HCEC 1CT (cell line): Measurements from ENCODE around the gene TNNI3K.
"Not testable (repeated sequence)": the region's sequence is repeated elsewhere in the genome, so short reads cannot be mapped to it uniquely, and the experiment has no call there.

ENCODE experiments used
- DNase-seq: peaks from one replicate; pipeline ENCODE4 v3.0.0-alpha.2; 2017

TNNI3K gene, protein sequence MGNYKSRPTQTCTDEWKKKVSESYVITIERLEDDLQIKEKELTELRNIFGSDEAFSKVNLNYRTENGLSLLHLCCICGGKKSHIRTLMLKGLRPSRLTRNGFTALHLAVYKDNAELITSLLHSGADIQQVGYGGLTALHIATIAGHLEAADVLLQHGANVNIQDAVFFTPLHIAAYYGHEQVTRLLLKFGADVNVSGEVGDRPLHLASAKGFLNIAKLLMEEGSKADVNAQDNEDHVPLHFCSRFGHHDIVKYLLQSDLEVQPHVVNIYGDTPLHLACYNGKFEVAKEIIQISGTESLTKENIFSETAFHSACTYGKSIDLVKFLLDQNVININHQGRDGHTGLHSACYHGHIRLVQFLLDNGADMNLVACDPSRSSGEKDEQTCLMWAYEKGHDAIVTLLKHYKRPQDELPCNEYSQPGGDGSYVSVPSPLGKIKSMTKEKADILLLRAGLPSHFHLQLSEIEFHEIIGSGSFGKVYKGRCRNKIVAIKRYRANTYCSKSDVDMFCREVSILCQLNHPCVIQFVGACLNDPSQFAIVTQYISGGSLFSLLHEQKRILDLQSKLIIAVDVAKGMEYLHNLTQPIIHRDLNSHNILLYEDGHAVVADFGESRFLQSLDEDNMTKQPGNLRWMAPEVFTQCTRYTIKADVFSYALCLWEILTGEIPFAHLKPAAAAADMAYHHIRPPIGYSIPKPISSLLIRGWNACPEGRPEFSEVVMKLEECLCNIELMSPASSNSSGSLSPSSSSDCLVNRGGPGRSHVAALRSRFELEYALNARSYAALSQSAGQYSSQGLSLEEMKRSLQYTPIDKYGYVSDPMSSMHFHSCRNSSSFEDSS

DNA sequence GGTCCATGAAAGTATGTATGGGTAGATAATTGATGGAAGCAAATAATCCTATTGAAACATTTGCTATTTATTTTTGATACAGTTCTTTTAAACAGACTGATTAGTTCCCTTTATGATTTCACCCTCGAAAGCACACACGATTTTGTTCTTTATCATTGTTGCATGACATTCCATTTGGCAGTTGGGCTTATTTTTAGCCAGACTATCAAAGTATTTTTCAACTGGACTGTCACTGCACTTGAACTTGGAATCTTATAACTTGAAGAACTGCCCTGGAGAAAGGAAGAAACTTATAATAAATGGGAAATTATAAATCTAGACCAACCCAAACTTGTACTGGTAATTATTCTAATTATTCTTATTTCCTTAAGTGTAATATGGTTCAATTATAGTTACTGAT, at the start of gene TNNI3K:
TSS of gene TNNI3K (plus strand) at position 235 of the 400 bp plus-strand sequence. CDS start at position 300, 65 bp downstream.
- no peak for DNase-seq

DNA sequence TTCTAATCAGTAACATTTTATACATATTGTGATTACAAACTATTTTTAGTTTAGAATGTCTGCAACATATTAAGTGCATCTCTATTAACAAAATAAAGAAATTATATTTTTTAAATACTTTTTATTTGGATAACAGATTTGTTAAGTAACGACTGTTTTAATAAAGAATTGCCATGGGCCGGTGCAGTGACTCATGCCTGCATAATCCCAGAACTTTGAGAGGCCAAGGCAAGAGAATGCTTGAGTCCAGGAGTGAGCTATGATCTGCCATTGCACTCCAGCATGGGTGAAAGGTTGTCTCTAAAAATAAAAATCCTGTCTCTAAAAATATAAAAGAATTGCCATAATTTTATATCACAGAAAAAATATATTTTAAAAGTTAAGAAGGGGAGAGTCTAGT, 41.3 kb upstream of the TNNI3K start:
- DNase-seq: peak; percentile 73

DNA sequence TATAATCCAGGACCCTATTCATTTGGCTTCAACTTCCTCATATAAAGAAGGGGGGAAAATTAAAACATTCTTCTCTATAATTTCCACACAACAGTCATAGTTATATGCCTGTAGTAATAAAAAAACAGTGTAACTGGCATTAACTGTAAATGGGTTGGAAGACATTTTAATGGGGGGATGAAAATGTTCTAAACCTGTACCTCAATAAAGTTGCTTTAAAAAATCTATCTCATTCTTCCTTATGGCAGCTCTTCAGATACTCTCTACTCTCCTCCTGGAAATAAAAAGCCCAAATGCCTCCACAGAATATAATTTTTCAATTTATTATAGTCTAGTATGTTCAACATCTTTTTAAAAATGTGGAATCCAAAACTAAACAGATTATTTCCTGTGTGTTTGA, 39.8 kb upstream of the TNNI3K start:
- no peak for DNase-seq

DNA sequence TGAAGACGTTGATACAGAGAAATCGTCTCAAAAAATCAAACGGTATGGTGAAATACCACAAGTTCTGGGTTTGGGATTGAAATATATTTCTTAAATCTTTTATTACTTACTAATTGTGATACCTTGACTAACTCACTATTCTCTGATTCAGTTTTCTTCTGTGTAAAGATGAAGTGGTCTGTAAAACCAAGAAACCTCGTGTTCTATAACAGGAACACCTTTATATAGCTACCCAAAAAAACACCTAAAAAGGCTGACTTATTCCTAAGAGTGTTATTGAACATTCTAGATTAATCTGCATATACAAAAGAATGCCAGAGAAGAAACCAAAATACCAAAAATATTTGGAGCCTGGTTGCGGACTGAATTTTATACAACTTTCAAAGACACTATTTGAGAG, 37.9 kb upstream of the TNNI3K start:
- DNase-seq: no peak

DNA sequence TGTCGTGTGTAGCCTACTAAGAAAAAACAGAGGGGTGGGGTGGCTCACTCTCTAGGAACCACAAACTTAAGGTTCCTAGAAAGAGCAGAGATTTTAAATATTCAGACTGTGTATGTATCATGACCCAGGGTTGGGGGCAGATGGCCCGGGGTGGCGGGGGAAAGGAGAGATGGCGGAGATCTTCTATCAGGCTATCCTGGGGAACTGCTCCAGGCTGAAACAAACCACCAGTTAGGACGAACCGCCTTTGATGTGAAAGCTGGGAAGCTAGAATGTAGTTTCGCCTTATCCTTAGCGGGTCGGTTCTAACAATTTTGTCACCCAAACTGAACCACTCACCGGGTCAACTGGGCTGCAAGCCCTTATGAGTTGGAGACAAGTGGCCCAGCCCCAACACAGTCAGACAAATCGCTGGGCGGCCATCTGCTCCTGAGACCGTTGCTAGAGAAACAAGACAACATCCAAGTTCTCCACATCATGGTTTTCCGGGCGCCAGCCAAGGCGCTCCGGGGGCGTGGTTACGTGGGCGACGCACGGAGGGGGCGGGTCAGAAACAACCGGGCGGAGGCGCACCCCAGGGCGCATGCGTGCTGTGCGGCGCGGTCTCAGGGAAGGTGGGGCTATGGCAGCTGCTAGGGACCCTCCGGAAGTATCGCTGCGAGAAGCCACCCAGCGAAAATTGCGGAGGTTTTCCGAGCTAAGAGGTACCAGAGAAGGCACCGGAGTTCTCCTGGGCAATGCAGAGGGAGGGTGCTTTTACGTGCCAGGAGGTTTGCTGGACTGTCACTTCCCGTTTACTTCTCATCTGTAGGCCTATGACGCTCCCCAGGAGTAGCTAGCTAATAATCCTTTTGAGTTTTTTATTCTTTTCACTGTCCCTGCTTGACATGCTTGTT, 37.3 kb upstream of the TNNI3K start, which contains the start of the genes FPGT and LRRIQ3:
TSS of gene FPGT (plus strand) at position 586 of the 896 bp plus-strand sequence. CDS start at position 623, 37 bp downstream.
TSS of gene LRRIQ3 (minus strand) at position 520 of the 896 bp plus-strand sequence. CDS start 14,492 bp downstream, outside the sequence.
- DNase-seq: peak; percentile 92

DNA sequence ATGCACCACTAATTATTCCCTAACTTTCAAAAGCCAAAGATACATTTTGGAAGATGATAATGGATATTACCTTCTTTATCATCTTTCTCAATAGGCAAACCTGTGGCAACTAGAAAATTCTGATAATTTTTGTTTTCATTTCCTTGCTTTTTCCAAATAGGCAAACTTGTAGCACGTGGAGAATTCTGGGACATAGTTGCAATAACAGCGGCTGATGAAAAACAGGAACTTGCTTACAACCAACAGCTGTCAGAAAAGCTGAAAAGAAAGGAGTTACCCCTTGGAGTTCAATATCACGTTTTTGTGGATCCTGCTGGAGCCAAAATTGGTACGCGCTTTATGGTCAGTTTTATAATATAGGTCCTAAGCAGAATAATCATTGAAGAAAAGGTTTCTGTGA, 35.7 kb upstream of the TNNI3K start:
- DNase-seq: no peak

DNA sequence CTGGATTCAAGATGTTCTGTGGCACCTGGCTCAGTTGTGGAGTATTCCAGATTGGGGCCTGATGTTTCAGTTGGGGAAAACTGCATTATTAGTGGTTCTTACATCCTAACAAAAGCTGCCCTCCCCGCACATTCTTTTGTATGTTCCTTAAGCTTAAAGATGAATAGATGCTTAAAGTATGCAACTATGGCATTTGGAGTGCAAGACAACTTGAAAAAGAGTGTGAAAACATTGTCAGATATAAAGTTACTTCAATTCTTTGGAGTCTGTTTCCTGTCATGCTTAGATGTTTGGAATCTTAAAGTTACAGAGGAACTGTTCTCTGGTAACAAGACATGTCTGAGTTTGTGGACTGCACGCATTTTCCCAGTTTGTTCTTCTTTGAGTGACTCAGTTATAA, 29.9 kb upstream of the TNNI3K start:
- DNase-seq: no peak

DNA sequence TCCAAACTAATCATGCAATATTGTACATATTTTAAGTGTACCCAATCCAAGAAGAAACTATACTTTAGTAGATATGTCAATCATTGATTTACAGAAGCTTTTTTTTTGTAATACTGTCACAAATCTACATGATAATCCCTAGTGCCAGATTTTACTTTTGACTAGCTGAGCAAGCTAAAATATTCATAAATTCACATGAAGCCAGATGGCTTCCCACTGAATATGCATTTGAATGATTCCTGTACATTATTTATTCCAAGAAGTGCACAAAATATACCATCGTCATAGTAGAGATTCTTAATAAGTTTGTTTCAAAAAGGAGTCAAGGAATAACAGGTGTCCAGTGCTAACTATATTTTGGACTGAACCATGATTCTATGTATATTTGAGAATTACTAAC, 20.0 kb upstream of the TNNI3K start:
- no peak for DNase-seq

DNA sequence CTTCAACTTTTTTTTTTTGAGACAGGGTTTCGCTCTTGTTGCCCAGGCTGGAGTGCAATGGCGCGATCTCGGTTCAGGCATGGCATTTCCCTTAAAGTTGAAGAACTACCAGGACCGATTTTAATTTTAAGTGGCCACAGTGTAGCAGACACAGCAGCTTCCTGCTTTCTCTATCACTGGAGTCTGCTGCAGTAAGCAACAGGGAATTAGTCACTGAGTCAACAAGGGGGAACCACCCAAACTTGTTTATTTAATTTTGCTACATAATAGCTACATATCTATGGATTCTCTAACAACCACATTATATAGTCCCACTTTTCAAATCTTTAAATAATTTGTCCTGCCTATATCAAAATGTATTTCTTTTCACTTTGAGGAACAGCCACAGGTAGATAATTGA, 12.5 kb upstream of the TNNI3K start:
- DNase-seq: no peak

DNA sequence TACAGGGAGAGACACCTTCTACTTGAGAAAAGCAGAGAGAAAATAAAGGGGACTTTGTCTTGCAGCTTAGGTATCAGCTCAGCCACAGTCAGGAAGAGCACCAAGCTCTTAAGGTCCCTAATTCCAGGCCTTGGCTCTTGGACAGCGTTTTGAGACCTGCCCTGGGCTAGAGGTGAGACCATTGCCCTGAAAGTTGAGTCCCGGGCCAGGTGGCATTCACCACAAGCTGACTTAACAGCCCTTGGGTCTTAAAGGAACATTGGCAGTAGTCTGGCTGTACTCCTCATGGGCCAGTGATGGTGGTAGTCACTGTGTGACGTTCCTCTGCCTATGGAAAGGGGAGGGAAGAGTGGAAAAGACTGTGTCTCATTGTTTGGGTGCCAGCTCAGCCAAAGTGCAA, 11.7 kb upstream of the TNNI3K start:
- DNase-seq: no peak

DNA sequence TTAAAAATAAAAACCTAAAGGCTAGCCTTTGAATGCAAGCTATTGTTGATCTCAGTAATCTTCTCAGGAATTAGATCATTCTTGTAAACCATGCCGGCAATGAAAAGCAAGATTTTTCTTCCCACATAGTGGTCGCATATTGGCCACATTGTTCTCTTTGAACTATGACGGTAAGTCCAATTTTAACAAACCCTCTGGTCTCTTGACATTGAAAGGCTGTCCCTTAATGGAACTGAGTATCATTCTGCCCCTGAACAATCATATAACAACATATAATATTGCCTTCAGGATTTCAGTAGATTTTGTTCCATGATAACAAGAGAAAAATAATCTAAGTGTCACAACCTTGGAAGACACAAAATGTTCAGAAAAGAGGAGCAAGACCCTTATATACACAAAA, 1.3 kb downstream of the TNNI3K start:
- no peak for DNase-seq

DNA sequence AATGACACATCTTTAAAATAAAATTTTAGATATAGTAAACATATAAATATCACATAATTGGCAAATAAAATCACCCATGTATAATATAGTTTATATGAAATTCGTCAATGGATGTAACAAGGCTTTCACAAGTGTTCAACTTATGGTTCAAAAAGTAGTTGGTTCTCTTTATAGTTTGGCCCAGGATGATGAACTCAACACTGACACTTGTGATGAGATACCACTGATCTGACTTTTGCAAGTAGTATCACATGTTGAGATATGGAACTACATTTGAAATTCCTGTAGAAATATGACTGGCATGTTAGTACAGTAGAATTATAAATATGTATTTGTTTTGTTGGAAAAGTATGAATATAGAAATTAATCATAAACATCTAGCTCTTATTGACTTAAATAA, 1.8 kb downstream of the TNNI3K start:
- no peak for DNase-seq

DNA sequence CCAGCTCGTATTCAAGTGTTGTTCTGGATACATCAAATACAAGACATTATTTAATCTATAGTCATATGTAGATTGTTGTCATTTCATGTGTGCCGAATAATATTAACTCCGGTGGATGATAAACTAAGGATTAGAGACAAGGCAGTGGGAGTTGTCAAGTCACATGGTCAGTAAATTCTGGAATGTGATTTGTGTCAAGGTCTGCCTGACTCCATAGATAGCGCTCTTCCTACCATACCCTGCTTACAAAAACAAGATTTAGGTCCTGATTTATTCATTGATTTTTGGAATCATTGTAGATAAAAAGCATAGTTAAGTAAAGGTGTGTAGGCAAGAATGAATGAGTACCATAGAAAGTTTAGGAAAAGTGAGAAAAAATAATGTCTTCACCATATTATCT, 2.6 kb downstream of the TNNI3K start:
- DNase-seq: no peak

DNA sequence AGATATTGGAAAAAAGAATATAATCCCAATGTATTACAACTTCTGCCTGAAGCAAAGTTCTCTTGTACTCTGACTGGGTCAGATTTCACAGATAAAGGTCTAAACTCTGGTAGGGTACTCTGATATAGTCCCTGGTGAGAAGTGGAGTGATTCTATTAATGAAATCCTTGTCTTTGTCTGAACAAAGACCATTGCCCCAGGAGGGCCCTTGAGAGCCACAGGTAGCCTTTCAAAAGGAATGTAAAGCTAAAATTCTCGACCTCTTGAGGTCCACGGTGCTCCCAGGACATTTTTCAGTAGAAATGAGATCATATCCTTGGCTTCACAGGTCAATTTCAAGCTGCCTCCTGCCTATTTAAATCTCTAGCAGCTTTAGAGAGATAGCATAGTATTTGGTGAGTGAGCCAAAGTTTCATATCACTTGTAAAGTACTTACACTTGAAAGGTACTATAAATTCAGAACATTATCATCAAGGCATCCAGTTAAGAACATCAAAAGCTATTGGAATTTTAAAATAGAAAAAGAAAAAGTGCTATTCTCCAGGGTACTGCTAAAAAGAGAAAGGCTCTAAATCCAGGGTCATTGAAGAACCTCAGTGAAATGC, 10.1 kb downstream of the TNNI3K start:
- DNase-seq: no peak

DNA sequence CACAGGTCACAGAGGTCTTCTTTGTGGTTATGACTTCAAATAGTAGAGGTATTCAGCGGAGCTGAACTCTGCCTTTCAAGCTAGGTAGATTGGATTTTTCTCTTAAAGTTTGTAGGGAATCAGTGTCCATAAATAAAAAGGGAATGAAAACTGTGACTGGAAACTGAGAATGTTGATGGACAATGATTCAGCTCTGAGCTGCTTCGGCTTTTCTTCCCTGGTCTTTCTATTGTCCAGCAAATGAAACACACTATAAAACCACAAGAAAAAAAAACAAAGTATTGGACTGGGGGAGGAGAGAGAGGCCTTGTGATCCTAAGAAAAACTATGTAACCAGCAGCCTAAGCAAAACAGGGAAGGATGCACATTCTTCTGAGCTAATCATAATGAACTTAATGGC, 11.1 kb downstream of the TNNI3K start:
- DNase-seq: no peak

DNA sequence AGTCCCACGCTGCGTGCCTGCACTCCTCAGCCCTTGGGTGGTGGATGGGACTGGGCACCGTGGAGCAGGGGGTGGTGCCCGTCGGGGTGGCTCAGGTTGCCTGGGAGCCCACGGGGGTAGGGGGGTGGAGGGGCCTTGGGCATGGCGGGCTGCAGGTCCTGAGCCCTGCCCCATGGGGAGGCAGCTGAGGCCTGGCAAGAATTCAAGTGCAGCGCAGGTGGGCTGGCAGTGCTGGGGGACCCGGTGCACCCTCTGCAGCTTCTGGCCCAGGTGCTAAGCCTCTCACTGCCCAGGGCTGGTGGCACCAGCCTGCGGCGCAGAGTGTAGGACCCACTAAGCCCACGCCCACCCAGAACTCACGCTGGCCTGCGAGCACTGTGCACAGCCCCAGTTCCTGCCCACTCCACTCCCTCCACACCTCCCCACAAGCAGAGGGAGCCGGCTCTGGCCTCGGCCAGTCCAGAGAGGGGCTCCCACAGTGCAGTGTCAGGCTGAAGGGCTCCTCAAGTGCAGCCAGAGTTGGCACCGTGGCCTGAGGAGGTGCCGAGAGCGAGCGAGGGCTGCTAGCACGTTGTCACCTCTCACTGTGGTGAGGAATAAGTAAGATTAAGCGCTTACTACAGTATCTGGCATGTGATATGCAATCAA, 12.8 kb downstream of the TNNI3K start:
- no peak for DNase-seq

DNA sequence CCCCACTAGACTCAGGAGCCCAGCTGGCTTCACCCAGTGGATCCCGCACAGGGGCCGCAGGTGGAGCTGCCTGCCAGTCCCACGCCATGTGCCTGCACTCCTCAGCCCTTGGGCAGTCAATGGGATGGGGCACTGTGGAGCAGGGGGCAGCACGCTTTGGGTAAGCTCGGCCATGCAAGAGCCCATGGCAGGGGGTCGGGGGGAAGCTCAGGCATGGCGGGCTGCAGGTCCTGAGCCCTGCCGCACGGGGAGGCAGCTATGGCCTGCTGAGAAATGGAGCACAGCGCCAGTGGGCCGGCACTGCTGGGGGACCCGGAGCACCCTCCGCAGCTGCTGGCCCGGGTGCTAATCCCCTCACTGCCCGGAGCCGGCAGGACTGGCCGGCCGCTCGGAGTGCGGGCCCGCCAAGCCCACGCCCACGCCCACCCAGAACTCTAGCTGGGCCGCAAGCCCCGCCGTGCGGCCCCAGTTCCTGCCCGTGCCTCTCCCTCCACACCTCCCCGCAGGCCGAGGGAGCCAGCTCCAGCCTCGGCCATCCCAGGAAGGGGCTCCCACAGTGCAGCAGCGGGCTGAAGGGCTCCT, 18.1 kb downstream of the TNNI3K start:
- not testable (repeated sequence) for DNase-seq

DNA sequence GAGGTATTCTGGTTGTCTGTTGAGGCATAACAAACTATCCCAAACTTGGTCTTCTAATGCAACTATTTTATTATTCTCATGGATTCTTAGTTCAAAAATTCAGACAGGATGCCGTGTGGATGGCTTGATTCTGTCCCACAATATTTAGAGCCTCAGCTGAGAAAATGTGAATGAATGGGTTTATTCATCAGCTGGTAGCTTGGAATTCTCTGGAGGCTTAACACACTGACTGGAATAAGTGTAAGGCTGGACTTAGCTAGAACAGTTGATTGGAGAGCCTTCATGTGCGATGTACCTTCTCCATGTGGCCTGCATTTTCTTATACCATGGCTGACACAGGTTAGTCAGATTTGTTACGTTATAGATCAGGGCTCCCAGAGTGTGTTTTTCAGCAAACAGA, 30.8 kb downstream of the TNNI3K start:
- DNase-seq: no peak

DNA sequence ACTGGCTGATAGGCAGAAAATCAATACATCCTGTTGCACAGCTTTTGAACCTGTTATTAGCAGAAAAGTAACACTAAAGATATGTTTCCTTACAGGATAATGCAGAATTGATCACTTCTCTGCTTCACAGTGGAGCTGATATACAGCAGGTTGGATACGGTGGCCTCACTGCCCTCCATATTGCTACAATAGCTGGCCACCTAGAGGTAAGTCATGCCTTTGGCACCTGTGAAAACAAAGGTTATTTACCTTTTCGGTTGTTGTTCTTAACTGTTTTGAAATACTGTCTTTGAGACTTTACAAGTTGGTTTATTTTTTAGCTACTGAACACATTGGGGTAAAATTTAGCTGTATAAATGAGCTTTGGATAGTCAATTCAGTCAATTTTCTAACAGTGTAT, 36.3 kb downstream of the TNNI3K start:
- no peak for DNase-seq

DNA sequence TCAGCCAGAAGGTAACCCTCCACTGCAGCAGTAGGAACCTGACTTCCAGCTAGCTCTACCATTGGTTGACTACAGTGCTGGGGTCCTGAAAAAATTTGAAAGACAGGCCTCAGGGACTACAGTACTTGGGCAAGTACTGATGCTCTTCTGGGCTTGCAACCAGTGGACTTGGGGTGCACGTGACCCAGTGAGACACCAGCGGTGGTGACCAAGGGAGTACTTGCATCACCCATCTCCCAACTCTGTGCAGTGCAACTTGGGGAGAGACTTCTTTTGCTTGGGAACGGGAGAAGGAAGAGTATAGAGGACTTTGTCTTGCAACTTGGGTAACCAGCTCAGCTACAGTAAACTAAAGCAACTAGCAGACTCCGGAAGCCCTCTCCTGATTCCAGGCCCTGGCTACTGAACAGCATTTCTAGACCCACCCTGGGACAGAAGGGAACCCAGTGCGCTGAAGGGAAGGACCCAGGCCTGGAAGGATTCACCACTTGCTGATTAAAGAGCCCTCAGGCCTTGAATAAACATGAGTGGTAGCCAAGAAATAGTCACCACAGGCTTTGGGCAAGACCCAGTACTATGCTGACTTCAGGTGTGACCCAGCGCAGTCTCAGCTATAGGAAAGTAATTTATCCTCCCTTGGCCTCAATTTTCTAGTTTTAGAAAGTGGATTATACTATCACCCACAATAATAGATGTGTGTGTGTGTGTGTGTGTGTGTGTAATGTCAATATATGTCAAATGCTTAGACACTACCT, 45.6 kb downstream of the TNNI3K start:
- no peak for DNase-seq

DNA sequence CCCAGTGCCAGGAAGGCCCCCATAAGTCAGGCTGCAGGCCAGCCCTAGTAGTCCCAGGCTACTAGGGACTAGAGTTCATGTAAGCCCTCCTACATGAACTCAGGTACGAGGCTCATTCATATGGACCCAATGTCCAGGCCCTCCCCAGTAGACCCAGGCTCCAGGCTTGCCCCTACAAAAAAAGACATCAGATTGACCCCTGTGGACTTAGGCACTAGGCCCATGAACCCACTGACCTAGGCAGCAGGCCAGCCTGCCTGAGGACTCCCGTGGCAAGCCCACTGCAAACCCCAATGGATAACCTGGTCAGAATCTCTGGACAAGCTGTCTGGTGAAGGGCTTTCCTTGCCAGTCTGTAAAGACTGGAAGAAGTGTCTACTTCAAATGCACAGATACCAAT, 51.2 kb downstream of the TNNI3K start:
- DNase-seq: no peak
